ENCODE results near the gene SEMA7A.

DNA sequence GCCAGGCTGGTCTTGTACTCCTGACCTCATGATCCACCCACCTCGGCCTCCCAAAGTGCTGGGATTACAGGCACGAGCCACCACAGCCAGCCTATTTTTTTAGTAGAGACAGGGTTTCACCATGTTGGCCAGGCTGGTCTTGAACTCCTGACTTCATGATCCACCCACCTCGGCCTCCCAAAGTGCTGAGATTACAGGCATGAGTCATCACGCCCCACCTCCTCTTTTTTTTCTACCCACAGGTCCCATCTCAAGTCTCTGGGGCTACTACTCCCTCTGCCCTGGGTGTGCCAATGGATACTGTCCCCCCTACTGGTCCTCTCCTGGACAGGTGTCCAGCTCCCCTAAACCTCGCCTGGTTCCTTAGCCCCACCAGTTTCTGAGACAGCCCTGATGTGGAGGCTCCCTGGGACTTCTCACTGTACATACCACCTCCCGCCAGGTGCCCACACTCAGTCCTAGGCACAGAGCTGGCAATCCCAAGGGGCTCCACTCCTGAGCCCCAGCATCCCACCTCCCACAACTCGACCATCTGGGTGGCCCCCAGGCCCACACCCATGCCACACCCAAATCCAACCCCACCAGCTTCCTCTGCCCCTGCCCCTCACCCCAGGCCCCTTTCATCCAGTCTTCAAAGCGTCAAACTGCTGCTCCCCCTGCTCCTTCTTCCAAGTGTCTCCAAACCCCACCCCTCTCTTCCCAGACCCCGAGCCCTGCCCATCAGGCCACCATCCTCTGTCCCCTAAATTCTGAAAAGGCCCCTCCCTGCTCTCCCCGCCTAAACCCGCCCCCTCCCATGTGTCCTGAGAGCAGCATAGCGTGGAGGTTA is 53.2 kb downstream of the SEMA7A start:
- TF ChIP-seq, protein P1, sequence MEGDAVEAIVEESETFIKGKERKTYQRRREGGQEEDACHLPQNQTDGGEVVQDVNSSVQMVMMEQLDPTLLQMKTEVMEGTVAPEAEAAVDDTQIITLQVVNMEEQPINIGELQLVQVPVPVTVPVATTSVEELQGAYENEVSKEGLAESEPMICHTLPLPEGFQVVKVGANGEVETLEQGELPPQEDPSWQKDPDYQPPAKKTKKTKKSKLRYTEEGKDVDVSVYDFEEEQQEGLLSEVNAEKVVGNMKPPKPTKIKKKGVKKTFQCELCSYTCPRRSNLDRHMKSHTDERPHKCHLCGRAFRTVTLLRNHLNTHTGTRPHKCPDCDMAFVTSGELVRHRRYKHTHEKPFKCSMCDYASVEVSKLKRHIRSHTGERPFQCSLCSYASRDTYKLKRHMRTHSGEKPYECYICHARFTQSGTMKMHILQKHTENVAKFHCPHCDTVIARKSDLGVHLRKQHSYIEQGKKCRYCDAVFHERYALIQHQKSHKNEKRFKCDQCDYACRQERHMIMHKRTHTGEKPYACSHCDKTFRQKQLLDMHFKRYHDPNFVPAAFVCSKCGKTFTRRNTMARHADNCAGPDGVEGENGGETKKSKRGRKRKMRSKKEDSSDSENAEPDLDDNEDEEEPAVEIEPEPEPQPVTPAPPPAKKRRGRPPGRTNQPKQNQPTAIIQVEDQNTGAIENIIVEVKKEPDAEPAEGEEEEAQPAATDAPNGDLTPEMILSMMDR (IDR thresholded peaks at IDR 0.05): no peak
- no peak for TF ChIP-seq EP300 (IDR thresholded peaks at IDR 0.05)
- TF ChIP-seq POLR2A (IDR thresholded peaks at IDR 0.05): no peak
